HepG2 (cell line): ENCODE data around the gene SLC13A1. TPM values are rescaled to one million over a fixed set of nuclear protein-coding genes. Genes with fewer than 3 reads are reported as not detected.

Experiments
- ATAC-seq: fragments of 200-7000 bp; cut with Tn5 transposase; 3 replicates; pipeline ENCODE4 v1.9.1; 2020; ENCODE audit warnings: mild to moderate bottlenecking, moderate library complexity
- BruUV-seq: library from RNA; stranded (reverse); fragments of 400-500 nt; replicated peaks from 2 replicates; lab custom pipeline; 2021; lab: Mats Ljungman, UMichigan
- CTCF ChIA-PET: fragments of 300-600 bp; formaldehyde crosslinking; extraction: SDS; loops from one replicate; lab custom pipeline; 2021; ENCODE audit warnings: low total read pairs, inconsistent platforms, low intra/inter-chr PET ratio; lab: Yijun Ruan, JAX
- POLR2A ChIA-PET: fragments of 350-600 bp; sonication (Branson Sonifier 250); formaldehyde crosslinking; loops from one replicate; lab custom pipeline; 2020; ENCODE audit warnings: antibody characterized with exemption, inconsistent platforms; lab: Yijun Ruan, JAX
- DNase-seq: peaks from one replicate; pipeline ENCODE4 v3.0.0-alpha.2; 2015; ENCODE audit warnings: low spot score
- FAIRE-seq: peaks from 3 replicates; lab custom pipeline; 2011; peaks lifted over from hg19 to GRCh38; lab: Jason Lieb, UNC
- H2AFZ ChIP-seq: one replicate; pipeline ENCODE4 v1.6.1; 2011; ENCODE audit warnings: low read length, inconsistent platforms
- H3K27ac ChIP-seq: fragments of 300-600 bp; 3 replicates; pipeline ENCODE4 v1.8.0; 2011; ENCODE audit warnings: mixed run types, mild to moderate bottlenecking, mixed read lengths, low read length, inconsistent platforms; ENCODE audit not compliant: insufficient read depth; ENCODE audit errors: extremely low read length
- H3K27me3 ChIP-seq, 2 experiments: fragments of 200-600 bp in 1 of 2; 2 replicates in 1 of 2; 3 replicates in 1 of 2; pipeline versions ENCODE4 v1.6.0 to v1.8.0; 2011; ENCODE audit warnings: low read length in 2 of 2, mild to moderate bottlenecking in 2 of 2, moderate library complexity in 2 of 2, inconsistent platforms in 1 of 2; ENCODE audit not compliant: insufficient read depth in 2 of 2, control insufficient read depth in 1 of 2
- H3K36me3 ChIP-seq, 2 experiments: fragments of 200-600 bp in 1 of 2; replicated peaks in 1 of 2; 2 replicates in 1 of 2; 3 replicates in 1 of 2; pipeline versions ENCODE4 v1.5.1 to v1.8.0; 2011; ENCODE audit warnings: low read length in 2 of 2, inconsistent platforms in 1 of 2; ENCODE audit not compliant: insufficient read depth in 2 of 2, control insufficient read depth in 1 of 2
- H3K4me1 ChIP-seq: 2 replicates; pipeline ENCODE4 v1.5.1; 2012; ENCODE audit warnings: low read length, inconsistent platforms; ENCODE audit not compliant: insufficient read depth
- H3K4me2 ChIP-seq: 2 replicates; pipeline ENCODE4 v1.6.0; 2011; ENCODE audit warnings: low read depth, low read length, inconsistent platforms
- H3K4me3 ChIP-seq, 3 experiments: fragments of 200-600 bp in 1 of 3; sonication (generic), shearing (Covaris generic) in 1 of 3; replicated peaks in 1 of 3; 2 replicates each; pipeline ENCODE4 v1.5.1; 2011 to 2016; ENCODE audit warnings: low read length in 3 of 3, inconsistent platforms in 2 of 3, low read depth in 2 of 3, mild to moderate bottlenecking in 2 of 3, control low read depth in 1 of 3, mixed read lengths in 1 of 3; ENCODE audit not compliant: insufficient read depth in 1 of 3
- H3K79me2 ChIP-seq: one replicate; pipeline ENCODE4 v1.6.1; 2011; ENCODE audit warnings: low read length, inconsistent platforms; ENCODE audit not compliant: insufficient read depth
- H3K9ac ChIP-seq: 2 replicates; pipeline ENCODE4 v1.6.0; 2011; ENCODE audit warnings: mild to moderate bottlenecking, low read depth, low read length, inconsistent platforms; ENCODE audit not compliant: insufficient read depth
- H3K9me3 ChIP-seq: 2 replicates; pipeline ENCODE4 v1.5.1; 2012; ENCODE audit warnings: mild to moderate bottlenecking, low read length
- H4K20me1 ChIP-seq: 2 replicates; pipeline ENCODE4 v1.6.0; 2011; ENCODE audit warnings: inconsistent platforms, mild to moderate bottlenecking, low read length, moderate library complexity; ENCODE audit not compliant: insufficient read depth
- AGO1 ChIP-seq: fragments of 200-400 bp; formaldehyde crosslinking; IDR thresholded peaks from 2 replicates; pipeline ENCODE4 v1.6.1; 2017; ENCODE audit warnings: mild to moderate bottlenecking, low read depth, low read length, moderate library complexity; ENCODE audit not compliant: poor library complexity, severe bottlenecking
- ELF3 ChIP-seq: IDR thresholded peaks from 2 replicates; pipeline ENCODE4 v1.6.1; 2016; ENCODE audit warnings: missing genetic modification reagents, missing compliant biosample characterization
- RAD51 ChIP-seq: fragments of 450-650 bp; IDR thresholded peaks from 2 replicates; pipeline ENCODE4 v1.6.1; 2016; ENCODE audit warnings: borderline replicate concordance
- SRSF1 ChIP-seq: fragments of 200-400 bp; formaldehyde crosslinking; optimal IDR thresholded peaks from 2 replicates; pipeline ENCODE3; 2017; ENCODE audit warnings: mild to moderate bottlenecking, low read depth, low read length, moderate library complexity
- ZBTB38 ChIP-seq: sonication (generic); formaldehyde crosslinking; IDR thresholded peaks from 2 replicates; pipeline ENCODE4 v1.5.1; 2020; ENCODE audit warnings: mild to moderate bottlenecking, missing genetic modification reagents
- ZNF253 ChIP-seq: sonication (generic); formaldehyde crosslinking; IDR thresholded peaks from 2 replicates; pipeline ENCODE4 v1.8.0; 2022; ENCODE audit warnings: mild to moderate bottlenecking, missing genetic modification reagents, borderline replicate concordance
- ZNF598 ChIP-seq: sonication (generic); formaldehyde crosslinking; IDR thresholded peaks from 2 replicates; pipeline ENCODE4 v1.5.1; 2020; ENCODE audit warnings: mild to moderate bottlenecking, missing genetic modification reagents, borderline replicate concordance
- WGBS: methylation state at CpG from one replicate; pipeline ENCODE4 v1.1.6; 2017; ENCODE audit warnings: low lambda C conversion rate; 5-methylcytosine and 5-hydroxymethylcytosine counted together
- in situ Hi-C: cut with HindIII; loops from 2 replicates; pipeline ENCODE4 v1.10.0; 2017; ENCODE audit warnings: low pct_unique_long_range_greater_than_20kb; ENCODE audit not compliant: extremely low pct_ligation_motif_present
- intact Hi-C: fragments of 100-400 bp; cut with micrococcal nuclease; formaldehyde crosslinking; loops from one replicate; pipeline ENCODE4 v1.10.0; 2022; ENCODE audit not compliant: unreplicated experiment
- polyA plus RNA-seq, 8 experiments: library from polyadenylated mRNA; depleted of rRNA in 3 of 8; stranded (reverse) in 7 of 8; unstranded in 1 of 8; fragments of >200 nt; fragmentation: Illumina TruSeq in 4 of 8; extraction: Trizol in 4 of 8; gene quantifications; 2 replicates each; pipeline versions ENCODE4 v1.2.1 to v1.2.3, GENCODE V29; 2011 to 2016; ENCODE audit warnings: low read depth in 4 of 8, missing spikeins in 1 of 8, mixed read lengths in 1 of 8; ENCODE audit not compliant: insufficient read depth in 1 of 8
- total RNA-seq, 5 experiments: library from RNA; depleted of rRNA; stranded (reverse); fragments of >200 nt; fragmentation: Illumina TruSeq; extraction: Trizol; gene quantifications; 2 replicates each; pipeline ENCODE4 v1.2.3, GENCODE V29; 2016; ENCODE audit warnings: low read depth in 1 of 5
- TF ChIP-seq, protein P1 (sequence below): sonication (generic); formaldehyde crosslinking; IDR thresholded peaks from 2 replicates; pipeline ENCODE4 v1.8.1; 2023; ENCODE audit warnings: mild to moderate bottlenecking, missing genetic modification reagents, borderline replicate concordance
- TF ChIP-seq, protein P2 (sequence below): sonication (generic); formaldehyde crosslinking; IDR thresholded peaks from 2 replicates; pipeline ENCODE4 v1.5.0; 2020; ENCODE audit warnings: mild to moderate bottlenecking, missing genetic modification reagents
- TF ChIP-seq, protein P3 (sequence below): sonication (generic); formaldehyde crosslinking; IDR thresholded peaks from 2 replicates; pipeline ENCODE4 v1.8.0; 2022; ENCODE audit warnings: mild to moderate bottlenecking, missing genetic modification reagents, moderate library complexity
- TF ChIP-seq, protein P4 (sequence below): sonication (generic); formaldehyde crosslinking; IDR thresholded peaks from 2 replicates; pipeline ENCODE4 v1.5.1; 2020; ENCODE audit warnings: missing genetic modification reagents, mild to moderate bottlenecking, borderline replicate concordance
- TF ChIP-seq, protein P5 (sequence below): sonication (generic); formaldehyde crosslinking; IDR thresholded peaks from 2 replicates; pipeline ENCODE4 v1.8.1; 2022; ENCODE audit warnings: mild to moderate bottlenecking, missing genetic modification reagents
- TF ChIP-seq, protein P6 (sequence below): sonication (generic); formaldehyde crosslinking; IDR thresholded peaks from 2 replicates; pipeline ENCODE4 v1.5.0; 2020; ENCODE audit warnings: missing genetic modification reagents

SLC13A1 gene
- total and polyA plus RNA-seq, 2 of the 13 experiments (the other 11 are each of a cell fraction or from before 2014, with no cell fraction given) = not detected

DNA sequence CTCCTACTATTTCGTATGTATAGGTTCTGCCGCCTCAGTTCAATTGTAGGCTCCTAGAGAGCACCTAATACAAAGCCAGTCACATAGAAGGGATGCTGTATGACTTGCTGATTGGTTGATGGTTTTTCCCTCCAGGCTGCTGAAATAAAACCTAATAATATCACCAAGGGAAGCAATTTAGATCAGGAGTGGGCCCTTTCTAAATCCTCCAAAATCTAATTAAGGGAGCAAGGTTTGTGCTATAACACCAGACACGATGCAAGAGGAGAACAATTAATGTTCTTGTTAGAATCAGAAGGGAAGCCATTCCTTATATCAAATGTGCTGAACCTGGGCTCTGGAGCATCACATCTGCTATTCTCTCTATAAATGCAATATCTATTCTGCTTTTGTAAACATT, 42.0 kb upstream of the SLC13A1 start:
- in situ Hi-C loops = no loop called here
- ChIA-PET POLR2A (no interaction called here), CTCF (no interaction called here)
- TF ChIP-seq, protein P1, sequence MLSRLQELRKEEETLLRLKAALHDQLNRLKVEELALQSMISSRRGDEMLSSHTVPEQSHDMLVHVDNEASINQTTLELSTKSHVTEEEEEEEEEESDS (CRISPR knock-in tag) = no peak
- TF ChIP-seq, protein P2, sequence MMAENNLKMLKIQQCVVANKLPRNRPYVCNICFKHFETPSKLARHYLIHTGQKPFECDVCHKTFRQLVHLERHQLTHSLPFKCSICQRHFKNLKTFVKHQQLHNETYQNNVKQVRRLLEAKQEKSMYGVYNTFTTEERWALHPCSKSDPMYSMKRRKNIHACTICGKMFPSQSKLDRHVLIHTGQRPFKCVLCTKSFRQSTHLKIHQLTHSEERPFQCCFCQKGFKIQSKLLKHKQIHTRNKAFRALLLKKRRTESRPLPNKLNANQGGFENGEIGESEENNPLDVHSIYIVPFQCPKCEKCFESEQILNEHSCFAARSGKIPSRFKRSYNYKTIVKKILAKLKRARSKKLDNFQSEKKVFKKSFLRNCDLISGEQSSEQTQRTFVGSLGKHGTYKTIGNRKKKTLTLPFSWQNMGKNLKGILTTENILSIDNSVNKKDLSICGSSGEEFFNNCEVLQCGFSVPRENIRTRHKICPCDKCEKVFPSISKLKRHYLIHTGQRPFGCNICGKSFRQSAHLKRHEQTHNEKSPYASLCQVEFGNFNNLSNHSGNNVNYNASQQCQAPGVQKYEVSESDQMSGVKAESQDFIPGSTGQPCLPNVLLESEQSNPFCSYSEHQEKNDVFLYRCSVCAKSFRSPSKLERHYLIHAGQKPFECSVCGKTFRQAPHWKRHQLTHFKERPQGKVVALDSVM (CRISPR knock-in tag) = no peak
- TF ChIP-seq ZBTB38 = no peak
- no peak for TF ChIP-seq AGO1
- TF ChIP-seq, protein P3, sequence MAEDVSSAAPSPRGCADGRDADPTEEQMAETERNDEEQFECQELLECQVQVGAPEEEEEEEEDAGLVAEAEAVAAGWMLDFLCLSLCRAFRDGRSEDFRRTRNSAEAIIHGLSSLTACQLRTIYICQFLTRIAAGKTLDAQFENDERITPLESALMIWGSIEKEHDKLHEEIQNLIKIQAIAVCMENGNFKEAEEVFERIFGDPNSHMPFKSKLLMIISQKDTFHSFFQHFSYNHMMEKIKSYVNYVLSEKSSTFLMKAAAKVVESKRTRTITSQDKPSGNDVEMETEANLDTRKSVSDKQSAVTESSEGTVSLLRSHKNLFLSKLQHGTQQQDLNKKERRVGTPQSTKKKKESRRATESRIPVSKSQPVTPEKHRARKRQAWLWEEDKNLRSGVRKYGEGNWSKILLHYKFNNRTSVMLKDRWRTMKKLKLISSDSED (CRISPR knock-in tag) = no peak
- no peak for TF ChIP-seq RAD51
- TF ChIP-seq ZNF598 (CRISPR knock-in tag) = no peak
- TF ChIP-seq ELF3 (CRISPR knock-in tag) = no peak
- TF ChIP-seq SRSF1 = no peak
- no peak for TF ChIP-seq ZNF253 (CRISPR knock-in tag)
- TF ChIP-seq, protein P4, sequence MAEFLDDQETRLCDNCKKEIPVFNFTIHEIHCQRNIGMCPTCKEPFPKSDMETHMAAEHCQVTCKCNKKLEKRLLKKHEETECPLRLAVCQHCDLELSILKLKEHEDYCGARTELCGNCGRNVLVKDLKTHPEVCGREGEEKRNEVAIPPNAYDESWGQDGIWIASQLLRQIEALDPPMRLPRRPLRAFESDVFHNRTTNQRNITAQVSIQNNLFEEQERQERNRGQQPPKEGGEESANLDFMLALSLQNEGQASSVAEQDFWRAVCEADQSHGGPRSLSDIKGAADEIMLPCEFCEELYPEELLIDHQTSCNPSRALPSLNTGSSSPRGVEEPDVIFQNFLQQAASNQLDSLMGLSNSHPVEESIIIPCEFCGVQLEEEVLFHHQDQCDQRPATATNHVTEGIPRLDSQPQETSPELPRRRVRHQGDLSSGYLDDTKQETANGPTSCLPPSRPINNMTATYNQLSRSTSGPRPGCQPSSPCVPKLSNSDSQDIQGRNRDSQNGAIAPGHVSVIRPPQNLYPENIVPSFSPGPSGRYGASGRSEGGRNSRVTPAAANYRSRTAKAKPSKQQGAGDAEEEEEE = no peak
- TF ChIP-seq, protein P5, sequence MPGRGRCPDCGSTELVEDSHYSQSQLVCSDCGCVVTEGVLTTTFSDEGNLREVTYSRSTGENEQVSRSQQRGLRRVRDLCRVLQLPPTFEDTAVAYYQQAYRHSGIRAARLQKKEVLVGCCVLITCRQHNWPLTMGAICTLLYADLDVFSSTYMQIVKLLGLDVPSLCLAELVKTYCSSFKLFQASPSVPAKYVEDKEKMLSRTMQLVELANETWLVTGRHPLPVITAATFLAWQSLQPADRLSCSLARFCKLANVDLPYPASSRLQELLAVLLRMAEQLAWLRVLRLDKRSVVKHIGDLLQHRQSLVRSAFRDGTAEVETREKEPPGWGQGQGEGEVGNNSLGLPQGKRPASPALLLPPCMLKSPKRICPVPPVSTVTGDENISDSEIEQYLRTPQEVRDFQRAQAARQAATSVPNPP = no peak
- TF ChIP-seq, protein P6, sequence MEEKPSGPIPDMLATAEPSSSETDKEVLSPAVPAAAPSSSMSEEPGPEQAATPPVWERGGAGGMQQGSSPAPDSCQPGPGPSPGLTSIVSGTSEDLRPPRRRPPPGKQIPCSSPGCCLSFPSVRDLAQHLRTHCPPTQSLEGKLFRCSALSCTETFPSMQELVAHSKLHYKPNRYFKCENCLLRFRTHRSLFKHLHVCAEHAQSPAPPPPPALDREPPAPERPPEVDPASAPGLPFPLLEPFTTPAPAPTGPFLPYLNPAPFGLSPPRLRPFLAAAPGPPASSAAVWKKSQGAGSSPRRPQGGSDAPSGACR (CRISPR knock-in tag) = no peak
- no peak for FAIRE-seq
- intact Hi-C loops = no loop called here
- Histone ChIP-seq H3K4me3 (no peak overlapping the region), H3K27ac (no peak overlapping the region), H3K4me2 (no peak overlapping the region), H3K79me2 (no peaks in the 10 kb centered on the region), H3K27me3 (no peaks in the 10 kb centered on the region), H2AFZ (no peak overlapping the region), H3K9me3 (no peaks in the 10 kb centered on the region), H4K20me1 (no peaks in the 10 kb centered on the region), H3K9ac (no peak overlapping the region), H3K4me1 (no peaks in the 10 kb centered on the region), H3K36me3 (no peaks in the 10 kb centered on the region)
- WGBS = 15% methylated on average over 3 of the region's 3 CpGs
- no peak for ATAC-seq
- no peak for DNase-seq
- BruUV-seq = no TSS peak
